Mesothelial cell of epicardium (in vitro differentiated cells): ENCODE data around the gene ART4. TPM values are rescaled to one million over a fixed set of nuclear protein-coding genes. Genes with fewer than 3 reads are reported as not detected.
A peak's percentile ranks its signal among the peaks of the same experiment; 100 is the strongest.

Experiments
- DNase-seq, 2 experiments: peaks; one replicate each; pipeline ENCODE4 v3.0.0; 2021; ENCODE audit warnings: low spot score in 2 of 2; ENCODE audit not compliant: unreplicated experiment in 2 of 2
- H3K27ac Mint-ChIP-seq: 2 replicates; pipeline ENCODE4 v1.8.0; 2021; ENCODE audit warnings: mixed read lengths
- H3K27me3 Mint-ChIP-seq: 2 replicates; pipeline ENCODE4 v1.8.0; 2021; ENCODE audit warnings: low read depth, mixed read lengths
- H3K36me3 Mint-ChIP-seq: 2 replicates; pipeline ENCODE4 v1.8.0; 2021; ENCODE audit warnings: mixed read lengths
- H3K4me1 Mint-ChIP-seq: 2 replicates; pipeline ENCODE4 v1.8.0; 2021; ENCODE audit warnings: mixed read lengths
- H3K4me3 Mint-ChIP-seq: 2 replicates; pipeline ENCODE4 v1.8.0; 2021; ENCODE audit warnings: mild to moderate bottlenecking, moderate library complexity, mixed read lengths
- H3K9me3 Mint-ChIP-seq: 2 replicates; pipeline ENCODE4 v1.8.0; 2021; ENCODE audit warnings: mixed read lengths
- CTCF ChIP-seq: fragments of 200-600 bp; sonication (generic); IDR thresholded peaks from one replicate; pipeline ENCODE4 v1.5.0; 2021; ENCODE audit warnings: antibody characterized with exemption; ENCODE audit not compliant: unreplicated experiment
- total RNA-seq: library from RNA; stranded (reverse); gene quantifications from 3 replicates; pipeline ENCODE4 v1.2.1, GENCODE V29; 2021

ART4 gene
- total RNA-seq, 1 donor from 2014 or later, result 2.4 TPM

- peaks cover 7% of the 10 kb centered on the region for H3K9me3 Mint-ChIP-seq
- H3K4me3 Mint-ChIP-seq, result no peak overlapping the region
- no peak for TF ChIP-seq CTCF
- H3K36me3 Mint-ChIP-seq, result peaks cover 6% of the 10 kb centered on the region
- H3K27me3 Mint-ChIP-seq, result no peaks in the 10 kb centered on the region
- H3K27ac Mint-ChIP-seq, result peak overlapping the region; percentile 45
- no peak for DNase-seq
- peaks cover 38% of the 10 kb centered on the region for H3K4me1 Mint-ChIP-seq
Observed at GRCh38 chr12:14836336-14837210, 6.8 kb downstream of the ART4 start.

- Mint-ChIP-seq H3K4me3 (no peak overlapping the region), H3K9me3 (peaks cover 6% of the 10 kb centered on the region), H3K27me3 (no peaks in the 10 kb centered on the region), H3K4me1 (peaks cover 29% of the 10 kb centered on the region), H3K27ac (peak overlapping the region; percentile 94), H3K36me3 (peaks cover 6% of the 10 kb centered on the region)
- no peak for DNase-seq
- TF ChIP-seq CTCF, result no peak
Observed at GRCh38 chr12:14834509-14834908, 8.8 kb downstream of the ART4 start.

- Mint-ChIP-seq H3K27ac (peak overlapping the region; percentile 59), H3K36me3 (peaks cover under 1% of the 10 kb centered on the region), H3K4me3 (no peak overlapping the region), H3K4me1 (peaks cover 29% of the 10 kb centered on the region), H3K27me3 (no peaks in the 10 kb centered on the region), H3K9me3 (peaks cover under 1% of the 10 kb centered on the region)
- no peak for DNase-seq
- TF ChIP-seq CTCF, result no peak
Observed at GRCh38 chr12:14833952-14834351, 9.4 kb downstream of the ART4 start.

- no peak for DNase-seq
- TF ChIP-seq CTCF, result no peak
- Mint-ChIP-seq H3K27me3 (no peaks in the 10 kb centered on the region), H3K27ac (peak overlapping the region; percentile 44), H3K36me3 (no peaks in the 10 kb centered on the region), H3K9me3 (no peaks in the 10 kb centered on the region), H3K4me3 (no peak overlapping the region), H3K4me1 (peaks cover 29% of the 10 kb centered on the region)
Observed at GRCh38 chr12:14833336-14833735, 10.0 kb downstream of the ART4 start.

- H3K27me3 Mint-ChIP-seq, result no peaks in the 10 kb centered on the region
- no peak overlapping the region for H3K27ac Mint-ChIP-seq
- no peak for TF ChIP-seq CTCF
- no peak overlapping the region for H3K4me3 Mint-ChIP-seq
- H3K9me3 Mint-ChIP-seq, result no peaks in the 10 kb centered on the region
- H3K36me3 Mint-ChIP-seq, result no peaks in the 10 kb centered on the region
- H3K4me1 Mint-ChIP-seq, result peaks cover 7% of the 10 kb centered on the region
- no peak for DNase-seq
Observed at GRCh38 chr12:14828892-14829291, 14.4 kb downstream of the ART4 start.
